H1 (cell line): ENCODE results near the gene GALNT18. TPM values are rescaled to one million over a fixed set of nuclear protein-coding genes. Genes with fewer than 3 reads are reported as not detected.

ENCODE experiments used
- CTCF ChIA-PET: fragments of 300-600 bp; sonication (Branson Sonifier 250); formaldehyde crosslinking; loops from one replicate; lab custom pipeline; 2021; ENCODE audit not compliant: partially characterized antibody; lab: Charles Lee
- POLR2A ChIA-PET: fragments of 300-600 bp; sonication (Branson Sonifier 250); formaldehyde crosslinking; loops from one replicate; lab custom pipeline; 2021; ENCODE audit warnings: inconsistent platforms; ENCODE audit not compliant: partially characterized antibody; lab: Charles Lee
- DNase-seq, 2 experiments: peaks; one replicate each; pipeline versions ENCODE4 v3.0.0 to v3.0.0-alpha.2; 2010 to 2022; ENCODE audit warnings: low spot score in 2 of 2, low read depth in 1 of 2, mixed read lengths in 1 of 2
- FAIRE-seq: peaks from 2 replicates; lab custom pipeline; 2011; peaks lifted over from hg19 to GRCh38; lab: Jason Lieb, UNC
- H2AFZ ChIP-seq: 2 replicates; pipeline ENCODE4 v1.8.1; 2012; ENCODE audit warnings: low read length, inconsistent platforms
- H2AK5ac ChIP-seq: 2 replicates; pipeline ENCODE4 v1.6.1; 2013; ENCODE audit warnings: low read depth, low read length
- H2BK120ac ChIP-seq: replicated peaks from 2 replicates; pipeline ENCODE3; 2013; ENCODE audit warnings: low read depth, low read length, inconsistent platforms
- H2BK12ac ChIP-seq: 2 replicates; pipeline ENCODE4 v1.6.1; 2013; ENCODE audit warnings: low read depth, low read length
- H2BK15ac ChIP-seq: 2 replicates; pipeline ENCODE4 v1.6.1; 2013; ENCODE audit warnings: low read length
- H2BK20ac ChIP-seq: 2 replicates; pipeline ENCODE4 v1.6.1; 2013; ENCODE audit warnings: low read length
- H2BK5ac ChIP-seq: 2 replicates; pipeline ENCODE4 v1.6.1; 2013; ENCODE audit warnings: low read depth, low read length
- H3K14ac ChIP-seq: 2 replicates; pipeline ENCODE4 v1.6.1; 2013; ENCODE audit warnings: inconsistent platforms; ENCODE audit not compliant: insufficient read length
- H3K18ac ChIP-seq: 2 replicates; pipeline ENCODE4 v1.6.1; 2013; ENCODE audit warnings: low read length; ENCODE audit errors: extremely low read depth
- H3K23ac ChIP-seq: 2 replicates; pipeline ENCODE4 v1.6.1; 2013; ENCODE audit warnings: inconsistent platforms; ENCODE audit not compliant: insufficient read length
- H3K23me2 ChIP-seq: 2 replicates; pipeline ENCODE4 v1.6.1; 2013; ENCODE audit warnings: low read depth, low read length
- H3K27ac ChIP-seq: 2 replicates; pipeline ENCODE4 v1.6.1; 2011; ENCODE audit warnings: low read depth, low read length, inconsistent platforms
- H3K27me3 ChIP-seq, 4 experiments: replicated peaks in 1 of 4; 1 replicate in 1 of 4; 2 replicates in 3 of 4; pipeline versions ENCODE4 v1.6.1 to v1.8.1; 2011 to 2013; ENCODE audit warnings: low read length in 3 of 4, mild to moderate bottlenecking in 3 of 4, inconsistent platforms in 2 of 4, mixed read lengths in 2 of 4, moderate library complexity in 1 of 4; ENCODE audit not compliant: control insufficient read depth in 3 of 4, insufficient read depth in 3 of 4; ENCODE audit errors: extremely low read depth in 1 of 4
- H3K36me3 ChIP-seq, 4 experiments: 2 replicates each; pipeline versions ENCODE4 v1.6.1 to v1.8.1; 2011 to 2013; ENCODE audit warnings: mild to moderate bottlenecking in 4 of 4, low read length in 3 of 4, moderate library complexity in 2 of 4, control low read depth in 1 of 4, inconsistent platforms in 1 of 4; ENCODE audit not compliant: insufficient read depth in 4 of 4, control insufficient read depth in 2 of 4
- H3K4ac ChIP-seq: replicated peaks from 2 replicates; pipeline ENCODE3; 2013; ENCODE audit warnings: low read length, low read depth, mixed read lengths, inconsistent platforms; ENCODE audit not compliant: insufficient read length
- H3K4me1 ChIP-seq, 4 experiments: replicated peaks in 1 of 4; 1 replicate in 1 of 4; 2 replicates in 3 of 4; pipeline versions ENCODE4 v1.6.1 to v1.8.1; 2011 to 2013; ENCODE audit warnings: low read length in 3 of 4, inconsistent platforms in 2 of 4, mixed read lengths in 1 of 4; ENCODE audit not compliant: insufficient read depth in 4 of 4, control insufficient read depth in 3 of 4
- H3K4me2 ChIP-seq, 2 experiments: 2 replicates each; pipeline versions ENCODE4 v1.6.1 to v1.8.1; 2011 to 2013; ENCODE audit warnings: low read depth in 2 of 2, low read length in 2 of 2, control low read depth in 1 of 2, inconsistent platforms in 1 of 2, mild to moderate bottlenecking in 1 of 2; ENCODE audit not compliant: insufficient read depth in 1 of 2
- H3K4me3 ChIP-seq, 4 experiments: fragments of 200-600, 300-600 bp in 1 of 4; sonication (generic), shearing (Covaris generic), sonication (Bioruptor Twin) in 1 of 4; 2 replicates each; pipeline versions ENCODE4 v1.5.1 to v1.8.1; 2011 to 2016; ENCODE audit warnings: low read length in 4 of 4, low read depth in 3 of 4, control low read depth in 2 of 4, inconsistent platforms in 2 of 4, mild to moderate bottlenecking in 2 of 4, mixed read lengths in 1 of 4, moderate library complexity in 1 of 4; ENCODE audit not compliant: insufficient read depth in 2 of 4; ENCODE audit errors: extremely low read depth in 1 of 4
- H3K56ac ChIP-seq: replicated peaks from 2 replicates; pipeline ENCODE3; 2013; ENCODE audit warnings: low read depth, mild to moderate bottlenecking, mixed read lengths, low read length, inconsistent platforms; ENCODE audit not compliant: insufficient read length
- H3K79me1 ChIP-seq: 2 replicates; pipeline ENCODE4 v1.6.1; 2013; ENCODE audit warnings: low read depth, low read length, control low read depth
- H3K79me2 ChIP-seq, 2 experiments: 2 replicates each; pipeline versions ENCODE4 v1.6.1 to v1.8.1; 2012 to 2013; ENCODE audit warnings: low read length in 2 of 2, mild to moderate bottlenecking in 2 of 2, inconsistent platforms in 1 of 2; ENCODE audit not compliant: insufficient read depth in 2 of 2, control insufficient read depth in 1 of 2
- H3K9ac ChIP-seq, 4 experiments: replicated peaks in 1 of 4; 1 replicate in 1 of 4; 2 replicates in 3 of 4; pipeline versions ENCODE4 v1.6.1 to v1.8.1; 2011 to 2013; ENCODE audit warnings: low read depth in 3 of 4, low read length in 3 of 4, control low read depth in 2 of 4, mild to moderate bottlenecking in 2 of 4, moderate library complexity in 2 of 4, inconsistent platforms in 1 of 4; ENCODE audit errors: extremely low read depth in 1 of 4
- H3K9me3 ChIP-seq, 2 experiments: 2 replicates each; pipeline versions ENCODE4 v1.6.1 to v1.8.1; 2012 to 2013; ENCODE audit warnings: mild to moderate bottlenecking in 2 of 2, moderate library complexity in 2 of 2, control low read depth in 1 of 2, inconsistent platforms in 1 of 2, low read depth in 1 of 2, low read length in 1 of 2, mixed read lengths in 1 of 2; ENCODE audit not compliant: insufficient read depth in 2 of 2
- H4K20me1 ChIP-seq, 2 experiments: replicated peaks in 1 of 2; 2 replicates each; pipeline versions ENCODE3 to v1.8.1; 2011 to 2013; ENCODE audit warnings: inconsistent platforms in 2 of 2, low read length in 2 of 2, mild to moderate bottlenecking in 1 of 2; ENCODE audit not compliant: insufficient read depth in 2 of 2, control insufficient read depth in 1 of 2
- H4K5ac ChIP-seq: 2 replicates; pipeline ENCODE4 v1.6.1; 2013; ENCODE audit warnings: low read length, low read depth, mixed read lengths, inconsistent platforms; ENCODE audit not compliant: insufficient read length
- H4K8ac ChIP-seq: 2 replicates; pipeline ENCODE4 v1.8.0; 2013; ENCODE audit warnings: mild to moderate bottlenecking, moderate library complexity, low read length, inconsistent platforms; ENCODE audit not compliant: insufficient read depth; ENCODE audit errors: extremely low read depth
- H4K91ac ChIP-seq: replicated peaks from 2 replicates; pipeline ENCODE3; 2013; ENCODE audit warnings: low read length, mixed read lengths, inconsistent platforms; ENCODE audit not compliant: insufficient read length
- ATF3 ChIP-seq: IDR thresholded peaks from 2 replicates; pipeline ENCODE4 v1.6.1; 2011; ENCODE audit warnings: low read depth, mild to moderate bottlenecking, low read length; ENCODE audit not compliant: insufficient read depth
- BACH1 ChIP-seq: IDR thresholded peaks from 2 replicates; pipeline ENCODE4 v1.6.1; 2012; ENCODE audit warnings: low read length, improper control_type of control experiment
- CTBP2 ChIP-seq: IDR thresholded peaks from 2 replicates; pipeline ENCODE4 v1.7.0; 2011; ENCODE audit warnings: borderline replicate concordance, mild to moderate bottlenecking, moderate library complexity, mixed read lengths, low read length; ENCODE audit not compliant: insufficient read depth, insufficient read length
- FOSL1 ChIP-seq: IDR thresholded peaks from 2 replicates; pipeline ENCODE4 v1.6.1; 2011; ENCODE audit warnings: mild to moderate bottlenecking, low read depth, low read length, moderate library complexity; ENCODE audit not compliant: insufficient read depth
- JUND ChIP-seq: IDR thresholded peaks from 2 replicates; pipeline ENCODE4 v1.6.1; 2011; ENCODE audit warnings: mild to moderate bottlenecking, improper control_type of control experiment, low read length
- SP2 ChIP-seq: IDR thresholded peaks from 2 replicates; pipeline ENCODE4 v1.6.1; 2012; ENCODE audit warnings: mild to moderate bottlenecking, low read length, inconsistent platforms
- SUZ12 ChIP-seq: fragments of 200-600 bp; sonication (generic); IDR thresholded peaks from 2 replicates; pipeline ENCODE4 v1.6.1; 2012; ENCODE audit warnings: mild to moderate bottlenecking, inconsistent platforms, low read length, moderate library complexity, mixed read lengths
- WGBS, 2 experiments: shearing (Covaris generic) in 1 of 2; methylation state at CpG; one replicate each; pipeline versions ENCODE4 v1.1.6 to v1.1.7; 2013 to 2015; ENCODE audit warnings: low lambda C conversion rate in 2 of 2, mixed read lengths in 2 of 2, inconsistent platforms in 1 of 2, low coverage in 1 of 2, missing lambda C conversion rate in 1 of 2; ENCODE audit not compliant: insufficient replicate concordance in 2 of 2, insufficient coverage in 1 of 2, insufficient read length in 1 of 2; ENCODE audit errors: extremely low coverage in 1 of 2, missing lambda C conversion rate in 1 of 2; 5-methylcytosine and 5-hydroxymethylcytosine counted together
- polyA plus RNA-seq, 7 experiments: library from polyadenylated mRNA; depleted of rRNA in 3 of 7; stranded (reverse) in 5 of 7; unstranded in 2 of 7; fragments of >200 nt in 5 of 7; fragments of 200-250 nt in 2 of 7; gene quantifications; 1 replicate in 5 of 7; 2 replicates in 1 of 7; 4 replicates in 1 of 7; pipeline versions ENCODE4 v1.2.1 to v1.2.3, GENCODE V29; 2011 to 2013; ENCODE audit warnings: missing spikeins in 2 of 7, mixed read lengths in 2 of 7
- total RNA-seq: library from RNA; stranded (reverse); fragmentation: NEBNext Ultra II Directional; extraction: Animal tissue kit (Norgen Biotek cat#: 25700); gene quantifications from 2 replicates; pipeline ENCODE4 v1.2.1, GENCODE V29; 2021

GALNT18 gene
- total and polyA plus RNA-seq, 2 of the 8 experiments (the other 6 are each of a cell fraction or from before 2014, with no cell fraction given) = 6.0 to 9.4 TPM

DNA sequence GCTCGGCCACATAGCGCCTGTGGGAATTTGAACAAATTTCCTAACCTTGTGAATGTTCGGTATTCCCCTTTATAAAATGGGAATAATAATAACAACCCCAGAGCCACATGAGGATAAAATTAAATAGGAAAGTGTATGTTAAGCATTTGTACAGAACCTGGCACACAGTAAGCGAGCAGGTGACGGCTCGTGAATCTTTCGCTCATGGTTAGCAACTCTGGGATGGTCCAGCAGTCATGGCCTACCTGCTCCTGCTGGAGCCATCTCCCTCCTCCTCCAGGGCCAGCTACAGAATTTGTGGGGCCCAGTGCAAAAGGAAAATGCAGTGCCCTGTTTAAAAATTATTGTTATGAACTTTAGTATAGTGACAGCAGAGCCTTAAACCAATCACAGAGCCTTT, 180.3 kb downstream of the GALNT18 start:
- no peaks in the 10 kb centered on the region for H3K79me1 ChIP-seq

More for the DNA sequence above, 180.3 kb downstream of the GALNT18 start:
- no peak for FAIRE-seq
- Histone ChIP-seq H3K56ac (no peak overlapping the region), H3K4ac (no peak overlapping the region), H3K36me3 (no peaks in the 10 kb centered on the region), H2BK120ac (no peak overlapping the region), H4K8ac (no peak overlapping the region), H3K14ac (no peak overlapping the region), H4K20me1 (no peaks in the 10 kb centered on the region), H3K23ac (no peak overlapping the region), H2BK15ac (no peak overlapping the region), H3K4me3 (no peak overlapping the region), H4K91ac (no peak overlapping the region), H2BK20ac (no peak overlapping the region), H3K4me1 (peaks cover 0 to 3% (median 0%) of the 10 kb centered on the region in 4 experiments; a peak in 3 of 7 replicates), H3K79me2 (no peaks in the 10 kb centered on the region), H4K5ac (no peak overlapping the region), H3K18ac (no peak overlapping the region), H3K27ac (no peak overlapping the region), H2AK5ac (no peak overlapping the region), H3K23me2 (no peaks in the 10 kb centered on the region), H3K9ac (no peak overlapping the region), H2BK5ac (no peak overlapping the region), H3K27me3 (no peaks in the 10 kb centered on the region), H2BK12ac (no peak overlapping the region), H3K4me2 (no peak overlapping the region), H3K9me3 (no peaks in the 10 kb centered on the region), H2AFZ (no peak overlapping the region)
- TF ChIP-seq ATF3 = no peak
- no peak for TF ChIP-seq FOSL1
- no peak for TF ChIP-seq CTBP2
- TF ChIP-seq SP2 = no peak
- TF ChIP-seq BACH1 = no peak
- no peak for TF ChIP-seq SUZ12
- no peak for TF ChIP-seq JUND
- 98% methylated on average over 7 of the region's 7 CpGs; no CpG with 5 or more reads in 1 of the 2 experiments for WGBS, 2 experiments
- DNase-seq = no peak
- POLR2A ChIA-PET = no interaction called here
- CTCF ChIA-PET = interaction anchor here (1.0 to 1.1 kb wide), 3 partner anchors 11 to 117 kb away, joined by 3 to 4 read pairs (median 4); no protein-coding TSS in a partner anchor
